GM23338 (cell line): ENCODE measurements around the gene PAK1.

ENCODE experiments used
- CREB1 ChIP-seq: fragments of 250-450 bp; sonication (Bioruptor Pico); IDR thresholded peaks from 2 replicates; pipeline ENCODE4 v1.5.0; 2020; ENCODE audit warnings: low read depth, mild to moderate bottlenecking, moderate library complexity
- EZH2 ChIP-seq: fragments of 200-600 bp; sonication (generic); IDR thresholded peaks from one replicate; pipeline ENCODE4 v1.8.0; 2017; ENCODE audit warnings: antibody characterized with exemption, mild to moderate bottlenecking, low read depth; ENCODE audit not compliant: unreplicated experiment
- EZH2phosphoT487 ChIP-seq: fragments of 200-600 bp; sonication (generic); IDR thresholded peaks from one replicate; pipeline ENCODE4 v1.8.1; 2018; ENCODE audit warnings: antibody characterized with exemption; ENCODE audit not compliant: unreplicated experiment
- JUNB ChIP-seq: IDR thresholded peaks from one replicate; pipeline ENCODE4 v1.6.1; 2016; ENCODE audit warnings: antibody characterized with exemption; ENCODE audit not compliant: unreplicated experiment
- POLR2AphosphoS5 ChIP-seq: IDR thresholded peaks from 2 replicates; pipeline ENCODE4 v1.6.1; 2016; ENCODE audit warnings: antibody characterized with exemption, low read depth
- STAT1 ChIP-seq: IDR thresholded peaks from one replicate; pipeline ENCODE4 v1.6.1; 2016; ENCODE audit warnings: antibody characterized with exemption; ENCODE audit not compliant: unreplicated experiment
- ZNF114 ChIP-seq: fragments of 250-450 bp; sonication (Bioruptor Pico); IDR thresholded peaks from 2 replicates; pipeline ENCODE4 v1.5.0; 2020; ENCODE audit warnings: mild to moderate bottlenecking, moderate library complexity
- ZNF331 ChIP-seq: fragments of 250-450 bp; sonication (Bioruptor Pico); IDR thresholded peaks from 2 replicates; pipeline ENCODE4 v1.5.0; 2020; ENCODE audit warnings: low read depth, mild to moderate bottlenecking, moderate library complexity
- TF ChIP-seq, protein P1 (sequence below), 2 experiments: fragments of 200-600 bp in 1 of 2; sonication (generic) in 1 of 2; conservative IDR thresholded peaks; 2 replicates each; pipeline versions ENCODE4 v1.5.1 to v1.6.1; 2016 to 2017; ENCODE audit warnings: antibody characterized with exemption in 2 of 2, low read depth in 2 of 2, mild to moderate bottlenecking in 2 of 2, moderate library complexity in 1 of 2
- TF ChIP-seq, protein P2 (sequence below): IDR thresholded peaks from 2 replicates; pipeline ENCODE4 v1.6.1; 2016; ENCODE audit warnings: antibody characterized with exemption
- TF ChIP-seq, protein P3 (sequence below): IDR thresholded peaks from one replicate; pipeline ENCODE4 v1.6.1; 2018; ENCODE audit warnings: antibody characterized with exemption; ENCODE audit not compliant: unreplicated experiment

DNA sequence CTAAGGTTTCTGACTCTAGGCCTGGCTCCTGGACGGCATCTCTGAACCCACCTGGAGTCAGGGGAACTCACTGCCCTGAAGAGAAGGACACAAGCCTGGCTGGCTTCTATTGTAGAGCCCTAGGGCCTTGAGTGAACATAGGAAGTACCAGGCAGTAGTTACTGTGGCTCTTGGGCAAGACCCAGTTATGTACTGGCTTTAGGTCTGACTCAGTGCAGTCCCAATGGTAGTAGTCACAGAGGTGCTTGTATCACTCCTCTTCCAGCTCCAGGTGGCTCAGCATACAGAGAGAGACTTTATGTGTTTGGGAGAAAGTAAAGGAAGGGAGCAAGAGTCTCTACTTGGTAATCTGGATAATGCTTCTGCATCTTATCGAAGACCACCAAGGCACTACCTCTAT is 13.9 kb upstream of the PAK1 start:
- TF ChIP-seq, protein P1, sequence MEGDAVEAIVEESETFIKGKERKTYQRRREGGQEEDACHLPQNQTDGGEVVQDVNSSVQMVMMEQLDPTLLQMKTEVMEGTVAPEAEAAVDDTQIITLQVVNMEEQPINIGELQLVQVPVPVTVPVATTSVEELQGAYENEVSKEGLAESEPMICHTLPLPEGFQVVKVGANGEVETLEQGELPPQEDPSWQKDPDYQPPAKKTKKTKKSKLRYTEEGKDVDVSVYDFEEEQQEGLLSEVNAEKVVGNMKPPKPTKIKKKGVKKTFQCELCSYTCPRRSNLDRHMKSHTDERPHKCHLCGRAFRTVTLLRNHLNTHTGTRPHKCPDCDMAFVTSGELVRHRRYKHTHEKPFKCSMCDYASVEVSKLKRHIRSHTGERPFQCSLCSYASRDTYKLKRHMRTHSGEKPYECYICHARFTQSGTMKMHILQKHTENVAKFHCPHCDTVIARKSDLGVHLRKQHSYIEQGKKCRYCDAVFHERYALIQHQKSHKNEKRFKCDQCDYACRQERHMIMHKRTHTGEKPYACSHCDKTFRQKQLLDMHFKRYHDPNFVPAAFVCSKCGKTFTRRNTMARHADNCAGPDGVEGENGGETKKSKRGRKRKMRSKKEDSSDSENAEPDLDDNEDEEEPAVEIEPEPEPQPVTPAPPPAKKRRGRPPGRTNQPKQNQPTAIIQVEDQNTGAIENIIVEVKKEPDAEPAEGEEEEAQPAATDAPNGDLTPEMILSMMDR (conservative IDR thresholded peaks at IDR 0.05; ENCODE audit: low read depth in 2 of 2) = no peak
- TF ChIP-seq ZNF114 (CRISPR knock-in tag) (no peak), POLR2AphosphoS5 (no peak), EZH2 (no peak), JUNB (no peak), CREB1 (CRISPR knock-in tag) (no peak), EZH2phosphoT487 (no peak), ZNF331 (no peak), STAT1 (no peak)
- TF ChIP-seq, protein P2, sequence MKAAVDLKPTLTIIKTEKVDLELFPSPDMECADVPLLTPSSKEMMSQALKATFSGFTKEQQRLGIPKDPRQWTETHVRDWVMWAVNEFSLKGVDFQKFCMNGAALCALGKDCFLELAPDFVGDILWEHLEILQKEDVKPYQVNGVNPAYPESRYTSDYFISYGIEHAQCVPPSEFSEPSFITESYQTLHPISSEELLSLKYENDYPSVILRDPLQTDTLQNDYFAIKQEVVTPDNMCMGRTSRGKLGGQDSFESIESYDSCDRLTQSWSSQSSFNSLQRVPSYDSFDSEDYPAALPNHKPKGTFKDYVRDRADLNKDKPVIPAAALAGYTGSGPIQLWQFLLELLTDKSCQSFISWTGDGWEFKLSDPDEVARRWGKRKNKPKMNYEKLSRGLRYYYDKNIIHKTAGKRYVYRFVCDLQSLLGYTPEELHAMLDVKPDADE = no peak
- TF ChIP-seq, protein P3, sequence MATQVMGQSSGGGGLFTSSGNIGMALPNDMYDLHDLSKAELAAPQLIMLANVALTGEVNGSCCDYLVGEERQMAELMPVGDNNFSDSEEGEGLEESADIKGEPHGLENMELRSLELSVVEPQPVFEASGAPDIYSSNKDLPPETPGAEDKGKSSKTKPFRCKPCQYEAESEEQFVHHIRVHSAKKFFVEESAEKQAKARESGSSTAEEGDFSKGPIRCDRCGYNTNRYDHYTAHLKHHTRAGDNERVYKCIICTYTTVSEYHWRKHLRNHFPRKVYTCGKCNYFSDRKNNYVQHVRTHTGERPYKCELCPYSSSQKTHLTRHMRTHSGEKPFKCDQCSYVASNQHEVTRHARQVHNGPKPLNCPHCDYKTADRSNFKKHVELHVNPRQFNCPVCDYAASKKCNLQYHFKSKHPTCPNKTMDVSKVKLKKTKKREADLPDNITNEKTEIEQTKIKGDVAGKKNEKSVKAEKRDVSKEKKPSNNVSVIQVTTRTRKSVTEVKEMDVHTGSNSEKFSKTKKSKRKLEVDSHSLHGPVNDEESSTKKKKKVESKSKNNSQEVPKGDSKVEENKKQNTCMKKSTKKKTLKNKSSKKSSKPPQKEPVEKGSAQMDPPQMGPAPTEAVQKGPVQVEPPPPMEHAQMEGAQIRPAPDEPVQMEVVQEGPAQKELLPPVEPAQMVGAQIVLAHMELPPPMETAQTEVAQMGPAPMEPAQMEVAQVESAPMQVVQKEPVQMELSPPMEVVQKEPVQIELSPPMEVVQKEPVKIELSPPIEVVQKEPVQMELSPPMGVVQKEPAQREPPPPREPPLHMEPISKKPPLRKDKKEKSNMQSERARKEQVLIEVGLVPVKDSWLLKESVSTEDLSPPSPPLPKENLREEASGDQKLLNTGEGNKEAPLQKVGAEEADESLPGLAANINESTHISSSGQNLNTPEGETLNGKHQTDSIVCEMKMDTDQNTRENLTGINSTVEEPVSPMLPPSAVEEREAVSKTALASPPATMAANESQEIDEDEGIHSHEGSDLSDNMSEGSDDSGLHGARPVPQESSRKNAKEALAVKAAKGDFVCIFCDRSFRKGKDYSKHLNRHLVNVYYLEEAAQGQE = no peak
